Caco-2 (cell line): Measurements from ENCODE around the gene ZNF664. TPM values are rescaled to one million over a fixed set of nuclear protein-coding genes. Genes with fewer than 3 reads are reported as not detected.

Experiments used
- BruUV-seq: library from RNA; stranded (reverse); fragments of 400-500 nt; replicated peaks from 2 replicates; lab custom pipeline; 2021; lab: Mats Ljungman, UMichigan
- CTCF ChIA-PET: fragments of 300-600 bp; sonication (Branson Sonifier 250); formaldehyde crosslinking; loops from one replicate; lab custom pipeline; 2022; ENCODE audit warnings: antibody characterized with exemption; lab: Charles Lee
- POLR2A ChIA-PET: fragments of 300-600 bp; sonication (Branson Sonifier 250); formaldehyde crosslinking; loops from one replicate; lab custom pipeline; 2022; ENCODE audit warnings: antibody characterized with exemption; lab: Charles Lee
- DNase-seq, 2 experiments: peaks; one replicate each; pipeline versions ENCODE4 v3.0.0 to v3.0.0-alpha.2; 2020 to 2022
- H3K27me3 ChIP-seq: replicated peaks from 2 replicates; pipeline ENCODE4 v1.6.0; 2011; ENCODE audit warnings: low read length; ENCODE audit not compliant: control insufficient read depth, insufficient read depth
- H3K36me3 ChIP-seq: 2 replicates; pipeline ENCODE4 v1.5.1; 2011; ENCODE audit warnings: low read length; ENCODE audit not compliant: control insufficient read depth, insufficient read depth
- H3K4me1 ChIP-seq: fragments of 250-450 bp; sonication (Bioruptor Pico); 2 replicates; pipeline ENCODE4 v1.5.1; 2020; ENCODE audit warnings: mild to moderate bottlenecking
- H3K4me3 ChIP-seq: 2 replicates; pipeline ENCODE4 v1.5.1; 2011; ENCODE audit warnings: low read depth, mild to moderate bottlenecking, control low read depth, low read length
- H3K9me3 ChIP-seq: fragments of 250-450 bp; sonication (Bioruptor Pico); 2 replicates; pipeline ENCODE4 v1.5.1; 2020; ENCODE audit warnings: mild to moderate bottlenecking, moderate library complexity
- H3K27ac Mint-ChIP-seq: one replicate; pipeline ENCODE4 v1.8.0; 2022; ENCODE audit warnings: mixed read lengths; ENCODE audit not compliant: unreplicated experiment
- H3K27me3 Mint-ChIP-seq: one replicate; pipeline ENCODE4 v1.8.0; 2022; ENCODE audit warnings: mixed read lengths; ENCODE audit not compliant: insufficient read depth, unreplicated experiment
- H3K36me3 Mint-ChIP-seq: one replicate; pipeline ENCODE4 v1.8.0; 2022; ENCODE audit warnings: mild to moderate bottlenecking, mixed read lengths; ENCODE audit not compliant: insufficient read depth, unreplicated experiment
- H3K4me1 Mint-ChIP-seq: one replicate; pipeline ENCODE4 v1.8.0; 2022; ENCODE audit warnings: low read depth, mixed read lengths; ENCODE audit not compliant: unreplicated experiment
- H3K4me3 Mint-ChIP-seq: one replicate; pipeline ENCODE4 v1.8.0; 2022; ENCODE audit warnings: mild to moderate bottlenecking, moderate library complexity, mixed read lengths; ENCODE audit not compliant: unreplicated experiment
- H3K9me3 Mint-ChIP-seq: one replicate; pipeline ENCODE4 v1.8.0; 2022; ENCODE audit warnings: mixed read lengths; ENCODE audit not compliant: unreplicated experiment
- intact Hi-C: fragments of 100-400 bp; cut with micrococcal nuclease; formaldehyde crosslinking; loops from one replicate; pipeline ENCODE4 v1.10.0; 2022; ENCODE audit not compliant: unreplicated experiment
- total RNA-seq: library from RNA; stranded (reverse); gene quantifications from 2 replicates; pipeline ENCODE4 v1.2.3, GENCODE V29; 2022
- TF ChIP-seq, protein P1 (sequence below), 2 experiments: fragments of 200-600 bp in 1 of 2; IDR thresholded peaks; 1 replicate in 1 of 2; 2 replicates in 1 of 2; pipeline versions ENCODE4 v1.5.1 to v1.8.0; 2011 to 2022; ENCODE audit warnings: antibody characterized with exemption in 1 of 2, control low read depth in 1 of 2, inconsistent platforms in 1 of 2, low read depth in 1 of 2, low read length in 1 of 2, mild to moderate bottlenecking in 1 of 2, moderate library complexity in 1 of 2; ENCODE audit not compliant: insufficient read depth in 1 of 2, severe bottlenecking in 1 of 2, unreplicated experiment in 1 of 2

ZNF664 gene
- total RNA-seq, 1 experiment from 2014 or later = 117 TPM

DNA sequence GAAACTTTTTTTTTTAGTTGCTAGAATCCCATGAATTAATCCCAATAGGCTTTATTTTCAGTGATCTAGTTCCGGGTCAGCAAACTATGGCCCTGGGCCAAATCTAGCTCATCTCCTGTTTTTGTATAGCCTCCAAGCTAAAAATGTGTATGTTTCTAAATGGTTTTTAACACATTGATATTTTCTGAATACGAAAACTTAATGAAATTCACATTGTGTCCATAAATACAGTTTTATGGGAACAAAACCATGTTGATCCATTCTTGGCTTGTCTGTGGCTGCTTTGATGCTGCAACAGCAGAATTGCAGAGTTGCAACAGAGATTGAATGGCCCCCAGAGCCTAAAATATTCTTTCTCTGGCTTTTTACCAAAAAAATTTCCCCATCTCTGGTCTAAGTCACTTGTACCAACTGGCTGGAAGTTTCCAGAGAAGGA lies 47.5 kb downstream of the ZNF664 start:
- Histone ChIP-seq H3K9me3 (no peaks in the 10 kb centered on the region), H3K36me3 (no peaks in the 10 kb centered on the region; the same call in 1 of the 2 replicates), H3K27me3 (no peaks in the 10 kb centered on the region), H3K4me3 (no peak overlapping the region), H3K4me1 (no peaks in the 10 kb centered on the region)
- no TSS peak for BruUV-seq
- Mint-ChIP-seq H3K9me3 (no peaks in the 10 kb centered on the region), H3K27me3 (no peaks in the 10 kb centered on the region), H3K4me1 (no peaks in the 10 kb centered on the region), H3K4me3 (no peak overlapping the region), H3K27ac (no peak overlapping the region), H3K36me3 (peaks cover 7% of the 10 kb centered on the region)
- ChIA-PET CTCF (no interaction called here), POLR2A (no interaction called here)
- TF ChIP-seq, protein P1, sequence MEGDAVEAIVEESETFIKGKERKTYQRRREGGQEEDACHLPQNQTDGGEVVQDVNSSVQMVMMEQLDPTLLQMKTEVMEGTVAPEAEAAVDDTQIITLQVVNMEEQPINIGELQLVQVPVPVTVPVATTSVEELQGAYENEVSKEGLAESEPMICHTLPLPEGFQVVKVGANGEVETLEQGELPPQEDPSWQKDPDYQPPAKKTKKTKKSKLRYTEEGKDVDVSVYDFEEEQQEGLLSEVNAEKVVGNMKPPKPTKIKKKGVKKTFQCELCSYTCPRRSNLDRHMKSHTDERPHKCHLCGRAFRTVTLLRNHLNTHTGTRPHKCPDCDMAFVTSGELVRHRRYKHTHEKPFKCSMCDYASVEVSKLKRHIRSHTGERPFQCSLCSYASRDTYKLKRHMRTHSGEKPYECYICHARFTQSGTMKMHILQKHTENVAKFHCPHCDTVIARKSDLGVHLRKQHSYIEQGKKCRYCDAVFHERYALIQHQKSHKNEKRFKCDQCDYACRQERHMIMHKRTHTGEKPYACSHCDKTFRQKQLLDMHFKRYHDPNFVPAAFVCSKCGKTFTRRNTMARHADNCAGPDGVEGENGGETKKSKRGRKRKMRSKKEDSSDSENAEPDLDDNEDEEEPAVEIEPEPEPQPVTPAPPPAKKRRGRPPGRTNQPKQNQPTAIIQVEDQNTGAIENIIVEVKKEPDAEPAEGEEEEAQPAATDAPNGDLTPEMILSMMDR (IDR thresholded peaks at IDR 0.05; ENCODE audit: insufficient read depth in 1 of 2, low read depth in 1 of 2, low read length in 1 of 2, severe bottlenecking in 1 of 2, unreplicated experiment in 1 of 2) = no peak
- no peak for DNase-seq
- intact Hi-C loops = no loop called here

DNA sequence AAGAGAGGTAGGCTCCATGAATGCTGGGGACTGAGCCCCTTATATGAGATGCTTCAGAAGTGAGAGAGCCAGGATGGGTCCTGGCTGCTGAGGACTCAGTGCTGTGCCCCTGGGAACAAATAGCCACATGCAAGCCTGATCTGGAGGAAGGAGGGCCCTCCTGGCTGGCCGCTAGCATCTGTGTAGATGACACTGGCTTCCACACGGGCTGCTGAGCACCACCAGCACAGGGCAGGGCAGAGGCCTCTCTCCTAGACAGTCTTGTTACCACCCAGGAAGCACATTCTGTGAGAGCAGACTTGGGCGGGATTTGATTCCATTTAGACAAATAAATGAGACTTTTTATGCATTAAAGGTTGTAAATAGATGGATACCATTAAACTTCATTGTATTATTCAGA lies 48.0 kb downstream of the ZNF664 start:
- Mint-ChIP-seq H3K36me3 (peaks cover 12% of the 10 kb centered on the region), H3K27ac (no peak overlapping the region), H3K4me1 (no peaks in the 10 kb centered on the region), H3K9me3 (no peaks in the 10 kb centered on the region), H3K4me3 (no peak overlapping the region), H3K27me3 (no peaks in the 10 kb centered on the region)
- Histone ChIP-seq H3K4me3 (no peak overlapping the region), H3K36me3 (no peaks in the 10 kb centered on the region), H3K9me3 (no peaks in the 10 kb centered on the region), H3K27me3 (no peaks in the 10 kb centered on the region), H3K4me1 (no peaks in the 10 kb centered on the region)
- intact Hi-C loops = no loop called here
- no TSS peak for BruUV-seq
- CTCF ChIA-PET = no interaction called here
- no peak for DNase-seq
- POLR2A ChIA-PET = no interaction called here
- TF ChIP-seq, protein P1 (IDR thresholded peaks at IDR 0.05; ENCODE audit: insufficient read depth in 1 of 2, low read depth in 1 of 2, low read length in 1 of 2, severe bottlenecking in 1 of 2, unreplicated experiment in 1 of 2) = no peak

DNA sequence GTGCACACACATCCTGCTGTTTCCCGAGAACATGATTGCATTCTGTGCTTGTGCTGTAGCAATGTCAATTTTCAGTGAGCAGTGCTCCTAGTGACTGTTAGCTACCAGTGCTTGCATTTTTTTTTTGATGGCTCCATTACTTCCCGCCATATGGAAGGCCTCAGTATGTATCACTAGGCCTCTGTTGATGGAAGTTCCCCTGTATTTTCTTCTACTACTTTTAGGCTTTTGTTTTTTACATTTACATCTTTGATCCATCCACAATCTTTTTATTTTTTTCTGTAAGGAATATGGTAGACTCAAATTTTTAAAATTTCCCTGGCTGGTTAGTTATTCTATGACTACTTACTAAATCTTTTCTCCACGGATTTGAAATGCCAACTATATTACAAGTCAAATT lies 49.1 kb downstream of the ZNF664 start:
- CTCF ChIA-PET = no interaction called here
- no peak overlapping the region for H3K4me3 Mint-ChIP-seq
- intact Hi-C loops = no loop called here

More for the DNA sequence above, 49.1 kb downstream of the ZNF664 start:
- Histone ChIP-seq H3K27me3 (no peaks in the 10 kb centered on the region), H3K4me1 (no peaks in the 10 kb centered on the region), H3K9me3 (no peaks in the 10 kb centered on the region), H3K4me3 (no peak overlapping the region), H3K36me3 (no peaks in the 10 kb centered on the region)
- peaks cover 13% of the 10 kb centered on the region for H3K36me3 Mint-ChIP-seq
- no peak overlapping the region for H3K27ac Mint-ChIP-seq
- H3K4me1 Mint-ChIP-seq = no peaks in the 10 kb centered on the region
- POLR2A ChIA-PET = no interaction called here
- H3K9me3 Mint-ChIP-seq = no peaks in the 10 kb centered on the region
- TF ChIP-seq, protein P1 (IDR thresholded peaks at IDR 0.05; ENCODE audit: insufficient read depth in 1 of 2, low read depth in 1 of 2, low read length in 1 of 2, severe bottlenecking in 1 of 2, unreplicated experiment in 1 of 2) = no peak
- BruUV-seq = no TSS peak
- DNase-seq = no peak
- H3K27me3 Mint-ChIP-seq = no peaks in the 10 kb centered on the region
